Heart right ventricle (tissue), 16 donors: ENCODE data around the gene NMRK2. TPM values are rescaled to one million over a fixed set of nuclear protein-coding genes. Genes with fewer than 3 reads are reported as not detected.
"Not testable (repeated sequence)": the region's sequence is repeated elsewhere in the genome, so short reads cannot be mapped to it uniquely, and the experiment has no call there.

Source experiments
- ATAC-seq, 8 donors: fragments of 200-7000 bp; cut with Tn5 transposase; one replicate each; pipeline ENCODE4 v1.9.1; 2020; ENCODE audit warnings: mild to moderate bottlenecking in 8 of 8, moderate library complexity in 8 of 8, moderate number of reproducible peaks in 1 of 8
- DNase-seq, 2 donors: peaks; one replicate each; pipeline ENCODE4 v3.0.0-alpha.2; 2020
- H3K27ac ChIP-seq, 10 donors: fragments of 200-600 bp; sonication (generic) in 2 of 10; one replicate each; pipeline versions ENCODE4 v1.5.0 to v1.8.0; 2020 to 2022; ENCODE audit warnings: mild to moderate bottlenecking in 3 of 10
- H3K27me3 ChIP-seq, 7 donors: fragments of 200-600 bp; one replicate each; pipeline ENCODE4 v1.8.0; 2021 to 2022; ENCODE audit warnings: mild to moderate bottlenecking in 2 of 7
- H3K36me3 ChIP-seq, 9 donors: fragments of 200-600 bp; sonication (generic) in 1 of 9; one replicate each; pipeline versions ENCODE4 v1.5.0 to v1.8.0; 2020 to 2022; ENCODE audit warnings: mild to moderate bottlenecking in 2 of 9
- H3K4me1 ChIP-seq, 9 donors: fragments of 200-600 bp; sonication (generic) in 1 of 9; one replicate each; pipeline versions ENCODE4 v1.5.0 to v1.8.0; 2020 to 2022; ENCODE audit warnings: mild to moderate bottlenecking in 4 of 9
- H3K4me3 ChIP-seq, 10 donors: fragments of 200-600 bp; sonication (generic) in 2 of 10; one replicate each; pipeline versions ENCODE4 v1.5.0 to v1.8.0; 2020 to 2022; ENCODE audit warnings: mild to moderate bottlenecking in 7 of 10, moderate library complexity in 2 of 10
- H3K9me3 ChIP-seq, 11 donors: fragments of 200-600 bp in 10 of 11; sonication (generic) in 2 of 11; one replicate each; pipeline versions ENCODE4 v1.5.0 to v1.8.0; 2013 to 2022; ENCODE audit warnings: mild to moderate bottlenecking in 2 of 11, control low read depth in 1 of 11, moderate library complexity in 1 of 11
- WGBS, 2 donors: extraction: QIAGEN DNeasy Blood & Tissue Kit; methylation state at CpG; one replicate each; pipeline ENCODE4 v1.1.7; 2013; ENCODE audit warnings: inconsistent platforms in 1 of 2; 5-methylcytosine and 5-hydroxymethylcytosine counted together
- intact Hi-C, 10 donors: fragments of 100-400 bp; cut with DNase I; formaldehyde crosslinking; loops; one replicate each; pipeline versions ENCODE4 v1.11.1 to v1.14.2; 2022
- long read RNA-seq, 3 donors: library from polyadenylated mRNA; unstranded; transcript quantifications; one replicate each; pipeline ENCODE4 v2.0.0, GENCODE V29; 2020 to 2021
- polyA plus RNA-seq, 2 donors: library from polyadenylated mRNA; stranded (reverse); fragments of 200-250 nt; gene quantifications; one replicate each; pipeline ENCODE4 v1.2.3, GENCODE V29; 2013
- total RNA-seq, 10 donors: library from RNA; stranded (reverse); fragmentation: NEBNext Ultra II Directional in 3 of 10; extraction: Animal tissue kit (Norgen Biotek cat#: 25700) in 3 of 10; gene quantifications; one replicate each; pipeline versions ENCODE4 v1.2.1 to v1.2.4, GENCODE V29; 2021 to 2023
- TF ChIP-seq, protein P1 (sequence below), 9 donors: fragments of 200-600 bp; sonication (generic) in 2 of 9; IDR thresholded peaks; one replicate each; pipeline versions ENCODE4 v1.5.0 to v1.8.0; 2021 to 2022; ENCODE audit warnings: antibody characterized with exemption in 9 of 9, mild to moderate bottlenecking in 5 of 9, moderate library complexity in 1 of 9
- donor health status: Arrhythmogenic right ventricular cardiomyopathy.
- donor health status: ischemic (EF 13 %, LVEDD 7.1; RV severe dilation, severe dysfunction).
- donor health status: healthy with polysubstance abuse.
- donor health status: DM: no; HTN: yes; CAD: no.
- donor health status: DM: no; HTN: no; CAD: no.
- donor health status: ischemic (EF 25% LVEDD 6.9; RV normal size, moderate dysfunction).
- donor health status: ischemic (EF 25% LVEDD 5.7; RV mildly dilated, moderate dysfunction).
- donor health status: healthy.
- donor health status: DM: yes; HTN: yes; CAD: no.
- donor health status: Ischemic cardiomyopathy.
- donor health status: ischemic (EF 35%, LVEDD 5.7; RV mildly dilated, moderate dysfunction).
- donor health status: nonischemic (EF 11% LVEDD 7.7; RV severe dilation, severe dysfunction).
- donor health status: DM: yes; HTN: yes; CAD: no.
- donor health status: PGD.
- donor health status: ischemic (EF 29% LVEDD 5.4; RV normal size, mild dysfunction).
- donor health status: nonischemic (EF 23%, LVEDD 6.1; RV moderate dilation, normal function).

The NMRK2 gene, protein sequence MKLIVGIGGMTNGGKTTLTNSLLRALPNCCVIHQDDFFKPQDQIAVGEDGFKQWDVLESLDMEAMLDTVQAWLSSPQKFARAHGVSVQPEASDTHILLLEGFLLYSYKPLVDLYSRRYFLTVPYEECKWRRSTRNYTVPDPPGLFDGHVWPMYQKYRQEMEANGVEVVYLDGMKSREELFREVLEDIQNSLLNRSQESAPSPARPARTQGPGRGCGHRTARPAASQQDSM
- total RNA-seq (1,000 to 10,000 TPM in 1 of 10 donors, 100 to 1,000 TPM in 9; 241 to 2,570 (median 640) TPM), polyA plus RNA-seq (1,000 to 10,000 TPM; 1,128 to 1,168 TPM)
- long read RNA-seq, donor 1, partial matches to known transcripts: 312 of 352 reads
- long read RNA-seq, donor 1, other reads (novel, unspliced or antisense): 39 of 352 reads
- long read RNA-seq, donor 2, partial matches to known transcripts: 465 of 529 reads
- long read RNA-seq, donor 2, other reads (novel, unspliced or antisense): 63 of 529 reads
- long read RNA-seq, donor 3, transcript NMRK2-202 (7 exons, 869 nt): major isoform, 11 of 939 reads
- long read RNA-seq, donor 3, partial matches to known transcripts: 848 of 939 reads
- long read RNA-seq, donor 3, other reads (novel, unspliced or antisense): 78 of 939 reads

DNA sequence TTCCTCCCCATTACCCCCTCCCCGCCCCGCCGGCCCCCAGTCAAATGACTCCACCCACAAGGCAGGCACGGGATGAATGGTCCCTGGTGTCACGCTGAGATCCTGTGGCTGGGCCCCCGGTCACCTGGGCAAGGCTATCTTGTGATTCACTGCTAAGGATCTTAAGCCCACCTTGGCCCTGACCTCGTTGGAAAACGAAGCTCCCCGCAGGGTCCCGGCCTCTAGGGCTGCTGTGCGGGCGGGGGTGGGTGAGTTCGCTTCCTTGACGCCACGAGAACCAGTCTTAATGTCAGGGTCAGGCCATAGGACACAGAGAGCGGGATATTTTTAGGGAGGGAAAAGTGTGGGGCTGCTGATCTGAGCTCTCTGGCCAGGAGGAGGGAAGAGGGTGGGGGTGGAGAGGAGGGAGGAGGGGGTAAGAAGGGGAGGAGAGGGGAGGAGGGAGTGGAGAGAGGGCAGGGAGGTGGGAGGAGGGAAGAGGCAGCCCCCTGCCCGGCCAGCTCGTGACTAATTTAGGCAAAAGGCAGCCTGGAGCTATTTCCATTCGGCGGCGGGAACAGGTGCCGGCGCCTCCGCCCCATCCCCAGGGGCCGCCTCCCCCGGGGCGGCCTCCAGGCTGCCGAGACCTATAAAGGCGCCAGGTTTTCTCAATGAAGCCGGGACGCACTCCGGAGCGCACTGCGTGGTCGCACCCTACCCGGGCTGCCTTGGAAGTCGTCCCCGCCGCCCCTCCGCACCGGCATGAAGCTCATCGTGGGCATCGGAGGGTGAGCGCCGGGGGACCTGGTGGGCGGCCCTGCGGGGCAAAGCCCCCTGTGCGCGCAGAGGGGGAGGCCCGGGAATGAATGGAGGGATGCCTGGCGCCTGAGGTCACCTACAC is at the start of gene NMRK2:
Gene NMRK2, plus strand, starts transcription at position 139 of the 880 bp plus-strand sequence. Its CDS starts 603 bp downstream, at position 742.
- Histone ChIP-seq H3K4me1 (peaks cover 0 to 26% (median 5%) of the 10 kb centered on the region in 9 donors), H3K9me3 (no peaks in the 10 kb centered on the region), H3K36me3 (peaks cover 0 to 5% (median 0%) of the 10 kb centered on the region in 9 donors), H3K4me3 (peak within 1 kb of the TSS; percentile 37 to 64 (median 50)), H3K27ac (peak within 1 kb of the TSS; percentile 75 to 97 (median 83)), H3K27me3 (peaks cover 0 to 35% (median 13%) of the 10 kb centered on the region in 7 donors)
- WGBS, 2 donors: 1 to 3% methylated on average over 50 to 51 of the region's 51 CpGs
- intact Hi-C loops: no loop called here
- ATAC-seq (peak; percentile 56 to 82 (median 72)), DNase-seq (peak; percentile 49 to 54)
- TF ChIP-seq, protein P1, sequence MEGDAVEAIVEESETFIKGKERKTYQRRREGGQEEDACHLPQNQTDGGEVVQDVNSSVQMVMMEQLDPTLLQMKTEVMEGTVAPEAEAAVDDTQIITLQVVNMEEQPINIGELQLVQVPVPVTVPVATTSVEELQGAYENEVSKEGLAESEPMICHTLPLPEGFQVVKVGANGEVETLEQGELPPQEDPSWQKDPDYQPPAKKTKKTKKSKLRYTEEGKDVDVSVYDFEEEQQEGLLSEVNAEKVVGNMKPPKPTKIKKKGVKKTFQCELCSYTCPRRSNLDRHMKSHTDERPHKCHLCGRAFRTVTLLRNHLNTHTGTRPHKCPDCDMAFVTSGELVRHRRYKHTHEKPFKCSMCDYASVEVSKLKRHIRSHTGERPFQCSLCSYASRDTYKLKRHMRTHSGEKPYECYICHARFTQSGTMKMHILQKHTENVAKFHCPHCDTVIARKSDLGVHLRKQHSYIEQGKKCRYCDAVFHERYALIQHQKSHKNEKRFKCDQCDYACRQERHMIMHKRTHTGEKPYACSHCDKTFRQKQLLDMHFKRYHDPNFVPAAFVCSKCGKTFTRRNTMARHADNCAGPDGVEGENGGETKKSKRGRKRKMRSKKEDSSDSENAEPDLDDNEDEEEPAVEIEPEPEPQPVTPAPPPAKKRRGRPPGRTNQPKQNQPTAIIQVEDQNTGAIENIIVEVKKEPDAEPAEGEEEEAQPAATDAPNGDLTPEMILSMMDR (IDR thresholded peaks at IDR 0.05): no peak

DNA sequence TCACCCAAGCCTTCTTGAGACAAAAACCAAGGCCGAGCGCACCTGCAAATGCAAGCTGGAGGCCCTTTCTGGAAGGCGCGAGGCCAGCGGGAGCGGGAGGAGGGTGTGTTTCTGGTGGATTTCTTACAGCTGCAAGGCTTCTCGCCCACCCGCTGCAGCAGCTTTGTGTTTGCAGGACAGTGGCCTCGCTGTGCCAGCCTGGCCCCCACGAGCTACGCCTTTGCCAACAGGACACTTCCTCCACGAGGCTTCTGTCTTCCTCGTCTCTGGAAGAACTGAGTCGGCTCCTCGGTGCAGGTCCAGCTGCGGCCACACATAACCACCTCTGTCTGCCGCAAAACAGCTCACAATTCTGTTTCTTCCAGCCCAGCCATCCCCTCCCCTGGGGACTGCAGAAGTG is 42.3 kb upstream of the NMRK2 start:
- intact Hi-C loops: no loop called here
- Histone ChIP-seq H3K9me3 (no peaks in the 10 kb centered on the region), H3K36me3 (no peaks in the 10 kb centered on the region), H3K27ac (no peak overlapping the region), H3K27me3 (peaks cover 0 to 3% (median 0%) of the 10 kb centered on the region in 7 donors), H3K4me3 (no peak overlapping the region), H3K4me1 (no peaks in the 10 kb centered on the region)
- WGBS, 2 donors: 81 to 87% methylated on average over 17 of the region's 17 CpGs
- ATAC-seq: no peak
- no peak for DNase-seq
- TF ChIP-seq, protein P1 (IDR thresholded peaks at IDR 0.05): no peak

DNA sequence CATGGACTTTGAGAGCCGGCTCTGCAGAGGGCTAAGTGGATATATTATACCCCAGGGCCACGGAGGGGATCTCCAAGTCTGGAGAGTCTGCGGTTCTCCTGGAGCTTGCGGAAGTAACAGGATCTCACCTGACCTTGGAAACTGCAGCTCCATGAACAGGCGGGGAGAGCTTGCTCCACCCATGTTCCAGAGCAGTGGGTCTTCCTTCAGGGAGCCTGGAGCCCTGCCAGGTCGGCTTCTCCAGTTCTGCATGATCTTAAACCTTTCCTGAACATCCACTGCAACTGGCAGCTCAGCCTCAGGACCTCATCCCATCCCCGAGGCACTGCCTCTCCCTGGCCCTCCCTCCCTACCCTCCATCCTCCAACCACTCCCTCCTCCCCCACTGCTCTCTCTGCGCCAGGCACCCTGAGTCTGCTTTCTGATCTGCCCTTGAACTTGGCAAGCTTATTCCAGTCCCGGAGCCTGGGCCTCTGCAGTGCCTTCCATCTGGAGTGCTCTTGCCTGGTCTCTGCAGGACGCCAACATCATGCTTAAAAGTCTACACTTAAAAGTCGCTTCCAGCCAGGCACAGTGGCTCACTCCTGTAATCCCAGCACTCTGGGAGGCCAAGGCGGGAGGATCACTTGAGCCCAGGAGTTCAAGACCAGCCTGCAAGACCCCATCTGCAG is 39.2 kb upstream of the NMRK2 start:
- H3K27me3 ChIP-seq: no peaks in the 10 kb centered on the region
- ATAC-seq (peak in 6 of 8 donors; percentile 25 to 82 (median 48)), DNase-seq (no peak)
- 61 to 65% methylated on average over 12 of the region's 12 CpGs for WGBS, 2 donors
- no peaks in the 10 kb centered on the region for H3K4me1 ChIP-seq
- intact Hi-C loops: no loop called here
- no peaks in the 10 kb centered on the region for H3K36me3 ChIP-seq
- no peak overlapping the region for H3K27ac ChIP-seq
- no peak overlapping the region for H3K4me3 ChIP-seq
- H3K9me3 ChIP-seq: peaks cover 0 to 7% (median 4%) of the 10 kb centered on the region in 11 donors
- TF ChIP-seq, protein P1 (IDR thresholded peaks at IDR 0.05): no peak

DNA sequence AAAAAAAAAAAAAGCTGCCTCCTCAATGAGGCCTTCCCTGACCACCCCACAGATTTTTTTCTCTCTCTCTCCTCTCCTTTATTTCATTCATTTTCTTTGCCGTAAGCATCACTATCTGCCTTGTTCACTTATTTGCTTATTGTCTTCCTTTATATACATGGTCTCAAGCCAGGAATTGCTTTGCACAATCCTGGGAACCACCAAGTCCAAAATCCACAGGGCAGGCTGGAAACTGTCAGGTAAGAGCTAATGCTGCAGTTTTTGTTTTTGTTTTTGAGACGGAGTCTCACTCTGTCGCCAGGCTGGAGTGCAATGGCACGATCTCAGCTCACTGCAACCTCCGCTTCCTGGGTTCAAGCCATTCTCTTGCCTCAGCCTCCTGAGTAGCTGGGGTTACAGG is 37.9 kb upstream of the NMRK2 start:
- intact Hi-C loops: not testable (repeated sequence)
- 78 to 89% methylated on average over 5 of the region's 5 CpGs for WGBS, 2 donors

More for the DNA sequence above, 37.9 kb upstream of the NMRK2 start:
- not testable (repeated sequence) for H3K27ac ChIP-seq, H3K27me3 ChIP-seq, H3K4me3 ChIP-seq, H3K4me1 ChIP-seq, DNase-seq, ATAC-seq, H3K9me3 ChIP-seq, H3K36me3 ChIP-seq
